GM08714 (cell line): ENCODE measurements around the gene KCNT1.

ENCODE experiments used
- H3K4me3 ChIP-seq: fragments of 200-500 bp; sonication (Bioruptor generic); 2 replicates; pipeline ENCODE4 v1.5.1; 2014; ENCODE audit warnings: mild to moderate bottlenecking, low read length, inconsistent platforms
- ZNF274 ChIP-seq: IDR thresholded peaks from 2 replicates; pipeline ENCODE4 v1.6.1; 2012; ENCODE audit warnings: mild to moderate bottlenecking, low read depth, low read length

The KCNT1 gene

DNA sequence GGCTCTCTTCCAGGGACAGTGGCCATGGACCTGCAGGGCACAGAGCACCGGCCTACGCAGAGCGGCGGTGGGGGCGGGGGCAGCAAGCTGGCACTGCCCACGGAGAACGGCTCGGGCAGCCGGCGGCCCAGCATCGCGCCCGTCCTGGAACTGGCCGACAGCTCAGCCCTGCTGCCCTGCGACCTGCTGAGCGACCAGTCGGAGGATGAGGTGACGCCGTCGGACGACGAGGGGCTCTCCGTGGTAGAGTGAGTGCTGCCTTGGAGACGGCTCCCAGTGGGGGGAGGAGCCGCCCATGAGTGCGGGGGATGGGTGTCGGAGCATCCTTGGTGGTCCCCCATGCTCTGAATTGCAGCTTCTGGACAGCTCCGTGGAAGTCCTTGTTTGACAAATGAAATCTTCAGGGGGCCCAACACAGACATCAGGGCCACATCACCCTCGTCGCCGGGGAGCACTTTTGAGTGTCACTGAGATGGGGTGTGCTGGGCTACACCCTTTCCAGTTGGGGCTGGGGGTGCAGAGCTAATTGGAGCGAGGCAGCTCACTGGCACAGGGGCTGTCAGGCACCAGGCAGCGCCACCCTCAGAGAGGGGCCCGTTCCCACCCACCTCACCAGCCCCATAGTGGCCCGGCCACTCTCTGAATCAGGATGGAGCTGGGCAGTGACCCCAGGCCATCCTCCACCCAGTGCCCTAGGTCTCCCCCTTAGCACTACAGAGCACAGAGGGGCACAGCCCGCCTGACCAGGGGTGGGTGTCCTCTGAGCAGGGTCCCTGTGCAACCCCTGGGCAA is 70.9 kb downstream of the KCNT1 start:
- H3K4me3 ChIP-seq = no peak overlapping the region
- no peak for TF ChIP-seq ZNF274

DNA sequence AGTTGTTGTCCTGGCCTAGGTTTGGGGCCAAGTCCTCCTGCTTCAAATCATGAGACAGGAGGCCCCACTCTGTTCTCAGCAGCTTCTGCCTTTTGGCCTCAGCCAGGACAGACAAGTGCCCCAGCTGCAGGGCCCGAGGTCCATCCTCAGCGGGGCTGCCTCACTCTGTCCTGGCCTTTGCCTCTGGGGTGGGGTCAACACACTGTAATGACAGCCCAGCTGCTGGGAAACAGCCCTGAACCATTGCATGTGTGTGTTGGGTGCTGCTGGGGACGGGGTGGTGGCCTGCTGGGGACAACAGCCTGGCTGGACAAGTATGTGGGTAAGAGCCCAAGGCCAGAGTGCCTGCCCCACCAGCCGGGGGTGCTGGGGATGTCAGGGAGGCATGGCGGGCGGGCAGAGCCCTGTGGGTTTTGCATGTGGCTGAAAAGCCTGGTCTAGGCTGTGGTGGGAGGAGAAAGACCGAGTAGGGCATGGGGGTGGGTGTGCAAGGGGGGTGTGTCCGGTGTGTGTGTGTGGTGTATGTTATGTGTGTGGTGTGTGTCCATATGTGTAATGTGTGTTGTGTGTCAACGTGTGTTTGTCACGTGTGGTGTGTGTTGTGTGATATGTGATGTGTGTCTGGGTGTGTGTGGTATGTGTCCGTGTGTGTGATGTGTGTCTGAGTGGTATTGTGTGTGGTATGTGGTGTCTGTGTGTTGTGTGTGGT is 71.7 kb downstream of the KCNT1 start:
- no peak for TF ChIP-seq ZNF274
- no peak overlapping the region for H3K4me3 ChIP-seq

DNA sequence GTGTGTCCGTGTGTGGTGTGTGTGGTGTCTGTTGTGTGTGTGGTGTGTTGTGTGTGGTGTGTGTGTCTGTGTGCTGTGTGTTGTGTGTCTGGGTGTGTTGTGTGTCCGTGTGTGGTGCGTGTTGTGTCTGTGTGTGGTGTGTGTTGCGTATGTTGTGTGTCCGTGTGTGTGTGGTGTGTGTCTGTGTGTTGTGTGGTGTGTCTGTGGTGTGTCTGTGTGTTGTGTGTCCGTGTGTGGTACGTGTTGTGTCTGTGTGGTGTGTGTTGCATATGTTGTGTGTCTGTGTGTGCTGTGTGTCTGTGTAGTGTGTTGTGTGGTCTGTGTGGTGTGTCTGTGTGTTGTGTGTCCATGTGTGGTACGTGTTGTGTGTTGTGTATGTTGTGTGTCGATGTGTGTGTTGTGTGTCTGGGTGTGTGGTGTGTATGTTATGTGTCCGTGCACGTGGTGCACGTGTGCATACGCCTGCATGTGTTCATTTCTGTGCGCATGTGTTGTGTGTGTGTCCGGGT is 72.3 kb downstream of the KCNT1 start:
- H3K4me3 ChIP-seq = no peak overlapping the region
- TF ChIP-seq ZNF274 = no peak

DNA sequence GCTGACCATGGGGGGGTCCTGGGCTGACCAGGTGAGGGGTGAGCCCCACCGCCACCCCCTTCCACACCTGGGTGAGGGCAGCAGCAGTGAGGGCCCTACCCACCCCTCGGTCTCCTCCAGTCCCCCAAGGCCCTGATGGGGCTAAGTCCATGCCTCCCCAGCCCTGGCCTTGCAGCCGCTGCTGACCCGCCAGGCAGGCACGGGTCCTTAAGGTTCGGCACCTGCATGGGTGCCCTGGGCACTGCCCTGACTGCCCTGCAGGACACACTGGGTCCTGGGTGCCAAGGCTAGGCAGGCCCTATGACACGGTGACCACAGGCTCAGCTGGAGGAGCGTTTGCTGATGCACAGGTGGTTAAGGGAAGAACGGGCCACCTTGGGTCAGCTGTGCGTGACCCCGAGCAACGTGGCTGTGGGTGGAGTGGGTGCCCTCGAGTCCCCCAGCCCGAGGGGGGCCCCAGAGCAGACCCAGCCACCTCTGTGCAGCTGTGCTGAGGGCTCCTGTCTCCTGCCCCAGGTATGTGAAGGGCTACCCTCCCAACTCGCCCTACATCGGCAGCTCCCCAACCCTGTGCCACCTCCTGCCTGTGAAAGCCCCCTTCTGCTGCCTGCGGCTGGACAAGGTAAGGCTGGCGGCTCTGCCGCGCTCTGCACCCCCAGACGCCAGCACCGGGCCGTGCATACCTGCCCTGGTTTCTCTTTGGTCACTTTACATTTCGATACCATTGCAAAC is 73.0 kb downstream of the KCNT1 start:
- TF ChIP-seq ZNF274 = no peak

DNA sequence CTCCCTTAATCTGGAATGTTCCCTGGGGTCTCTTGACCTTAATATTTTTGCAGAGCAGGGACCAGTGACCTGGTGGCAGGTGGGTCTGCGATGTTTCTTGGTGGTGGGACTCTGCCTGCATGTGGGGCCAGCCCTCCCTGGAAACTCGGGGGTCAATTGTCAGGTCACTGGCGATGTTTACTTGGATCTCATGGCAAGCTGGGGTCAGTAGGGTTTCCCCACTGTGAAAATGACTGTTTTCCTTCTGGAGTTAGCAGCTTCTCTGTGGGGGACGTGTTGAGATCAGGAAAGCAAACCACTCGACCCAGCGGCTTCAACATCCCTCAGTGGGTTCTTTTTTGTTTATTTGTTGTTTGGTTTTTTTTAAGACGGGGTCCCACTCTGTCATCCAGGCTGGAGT is 73.9 kb downstream of the KCNT1 start:
- no peak for TF ChIP-seq ZNF274

More for the DNA sequence above, 73.0 kb downstream of the KCNT1 start:
- no peak overlapping the region for H3K4me3 ChIP-seq

DNA sequence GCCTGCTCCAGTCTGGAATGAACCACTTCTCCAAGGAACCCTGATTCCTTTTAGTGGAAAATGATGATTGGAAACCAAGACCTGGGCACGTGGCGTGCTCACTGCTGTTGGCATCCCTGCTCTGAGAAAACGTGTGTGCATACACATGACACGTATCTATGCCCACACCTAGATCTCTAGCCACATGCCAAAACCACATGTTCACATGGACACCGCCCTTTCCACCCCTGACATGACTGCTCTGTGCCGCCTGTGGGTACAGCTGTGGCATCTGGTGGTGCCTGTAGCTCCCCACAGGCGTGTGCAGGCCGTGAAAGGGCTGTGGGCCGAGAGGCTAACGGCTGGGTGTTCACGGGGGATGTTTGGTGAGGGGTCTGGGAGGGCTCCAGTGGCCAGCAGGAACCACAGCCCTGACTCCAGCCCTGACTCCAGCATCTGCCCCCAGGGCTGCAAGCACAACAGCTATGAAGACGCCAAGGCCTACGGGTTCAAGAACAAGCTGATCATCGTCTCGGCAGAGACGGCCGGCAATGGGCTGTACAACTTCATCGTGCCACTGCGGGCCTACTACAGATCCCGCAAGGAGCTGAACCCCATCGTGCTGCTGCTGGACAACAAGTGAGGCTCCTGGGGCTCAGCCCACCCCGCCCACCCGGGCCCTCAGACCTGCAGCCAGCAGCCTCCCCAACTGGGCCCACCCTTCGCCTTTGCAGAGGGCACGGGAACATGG is 75.1 kb downstream of the KCNT1 start:
- H3K4me3 ChIP-seq = no peak overlapping the region
- no peak for TF ChIP-seq ZNF274

More for the DNA sequence above, 73.9 kb downstream of the KCNT1 start:
- H3K4me3 ChIP-seq = no peak overlapping the region

DNA sequence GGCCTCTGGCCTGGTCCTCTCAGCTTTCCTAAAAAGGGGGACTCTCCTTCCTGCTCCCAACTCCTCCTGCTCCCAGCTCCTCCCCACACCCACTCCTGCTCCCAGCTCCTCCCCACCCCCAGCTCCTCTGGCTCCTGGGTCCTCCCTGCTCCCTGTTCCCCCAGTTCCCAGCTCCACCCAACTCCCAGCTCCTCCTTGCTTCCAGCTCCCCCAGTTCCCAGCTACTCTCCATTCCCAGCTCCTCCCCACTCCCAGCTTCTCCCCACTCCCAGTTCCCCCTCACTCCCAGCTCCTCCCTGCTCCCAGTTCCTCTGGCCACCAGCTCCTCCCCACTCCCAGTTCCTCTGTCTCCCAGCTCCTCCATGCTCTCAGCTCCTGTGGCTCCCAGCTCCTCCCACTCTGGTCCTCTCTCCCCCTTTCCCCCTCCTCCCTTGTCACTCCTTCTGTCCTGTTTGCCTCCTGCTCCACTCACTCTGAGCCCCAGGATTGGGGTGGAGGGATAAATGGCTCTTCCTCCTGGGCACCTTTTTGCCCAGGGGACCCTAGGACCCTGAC is 75.7 kb downstream of the KCNT1 start:
- H3K4me3 ChIP-seq = no peak overlapping the region
- TF ChIP-seq ZNF274 = no peak

DNA sequence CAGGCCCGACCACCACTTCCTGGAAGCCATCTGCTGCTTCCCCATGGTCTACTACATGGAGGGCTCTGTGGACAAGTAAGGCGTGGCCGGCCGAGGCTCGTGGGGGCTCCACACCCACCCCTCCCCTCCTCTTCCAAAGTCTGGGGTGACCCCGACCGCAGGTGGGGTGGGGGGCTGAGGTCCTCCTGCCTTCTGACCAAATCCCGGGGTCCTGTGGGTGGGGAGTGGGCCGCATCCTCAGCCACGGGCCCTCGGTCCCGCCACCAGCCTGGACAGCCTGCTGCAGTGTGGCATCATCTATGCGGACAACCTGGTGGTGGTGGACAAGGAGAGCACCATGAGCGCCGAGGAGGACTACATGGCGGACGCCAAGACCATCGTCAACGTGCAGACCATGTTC is 76.4 kb downstream of the KCNT1 start:
- no peak for TF ChIP-seq ZNF274
- no peak overlapping the region for H3K4me3 ChIP-seq

DNA sequence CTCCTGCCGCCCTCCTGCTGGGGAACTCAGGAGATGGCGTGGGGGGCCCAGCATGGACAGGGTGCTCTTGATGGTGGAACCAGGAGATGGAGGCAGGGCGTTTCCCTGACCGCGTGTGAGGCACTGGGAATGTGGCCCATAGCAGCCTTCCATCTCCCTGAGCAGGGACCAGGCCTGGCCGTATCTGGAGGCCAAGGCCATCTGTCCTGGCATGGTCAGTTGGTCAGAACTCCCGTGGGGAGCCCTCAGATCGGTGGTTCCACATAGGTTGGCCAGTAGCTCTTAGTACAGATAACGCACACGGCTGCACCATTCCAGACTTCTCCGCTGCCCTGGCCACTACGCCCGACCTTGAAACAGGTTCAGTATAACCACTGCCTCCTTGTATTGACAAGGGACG is 77.6 kb downstream of the KCNT1 start:
- H3K4me3 ChIP-seq = no peak overlapping the region
- TF ChIP-seq ZNF274 = no peak

DNA sequence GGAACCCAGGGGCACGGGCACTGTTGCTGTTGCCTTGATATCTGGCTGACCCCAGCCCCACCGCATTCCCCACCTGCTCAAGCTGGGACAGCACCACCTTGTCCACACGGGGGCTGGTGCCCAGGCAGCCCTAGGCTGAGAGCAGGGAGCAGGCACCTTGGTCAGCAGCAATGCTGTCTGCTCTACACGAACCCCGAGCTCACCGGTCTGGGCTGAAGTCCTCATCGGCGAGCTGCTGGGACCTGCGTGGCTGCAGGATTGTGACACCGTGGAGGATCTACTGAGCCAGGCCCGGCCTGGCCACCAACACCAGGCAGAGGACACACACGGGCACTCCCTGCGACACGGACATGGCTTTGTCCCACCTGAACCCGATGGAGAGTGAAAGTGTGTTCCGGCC is 78.1 kb downstream of the KCNT1 start:
- TF ChIP-seq ZNF274 = no peak
- H3K4me3 ChIP-seq = no peak overlapping the region

DNA sequence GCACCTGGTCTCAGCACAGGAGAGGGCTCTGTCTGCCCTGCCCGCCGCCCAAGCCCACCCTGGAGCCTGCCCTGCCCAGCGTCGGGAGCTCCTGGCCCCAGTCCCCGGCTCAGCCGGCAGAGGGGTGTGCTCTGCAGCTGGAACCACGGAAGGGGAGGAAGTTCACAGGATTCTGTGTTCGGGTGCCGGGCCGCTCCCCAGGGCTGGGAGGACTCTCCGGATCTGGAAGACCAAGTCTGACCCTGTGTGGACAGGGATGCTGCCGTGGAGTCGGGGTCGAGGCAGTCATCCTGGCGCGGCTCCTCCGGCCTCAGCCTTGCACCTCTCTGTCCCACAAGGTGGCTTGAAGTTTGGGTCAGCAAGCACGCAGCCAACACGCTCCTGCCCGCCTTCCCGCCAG is 78.6 kb downstream of the KCNT1 start:
- no peak for TF ChIP-seq ZNF274
- H3K4me3 ChIP-seq = no peak overlapping the region

DNA sequence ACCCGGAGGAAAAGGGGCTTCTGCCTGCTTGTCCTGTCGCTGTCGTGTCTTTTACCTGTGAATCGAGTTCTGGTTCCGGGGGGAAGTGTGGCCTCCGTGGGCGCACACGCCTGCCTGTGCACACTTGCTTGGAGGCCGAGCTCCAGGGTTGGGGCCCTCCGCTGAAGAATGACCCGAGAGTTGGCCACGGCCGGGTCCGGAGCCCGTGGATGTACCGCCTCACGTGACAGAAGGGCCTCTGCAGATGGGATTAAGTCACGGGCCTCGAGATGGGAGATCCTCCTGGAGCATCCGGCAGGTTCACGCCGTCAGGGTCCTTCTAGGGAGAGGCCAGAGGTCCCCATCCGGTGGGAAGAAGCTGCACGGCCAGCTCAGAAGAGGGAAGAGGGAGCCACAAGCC is 81.0 kb downstream of the KCNT1 start:
- H3K4me3 ChIP-seq = no peak overlapping the region
- TF ChIP-seq ZNF274 = no peak

DNA sequence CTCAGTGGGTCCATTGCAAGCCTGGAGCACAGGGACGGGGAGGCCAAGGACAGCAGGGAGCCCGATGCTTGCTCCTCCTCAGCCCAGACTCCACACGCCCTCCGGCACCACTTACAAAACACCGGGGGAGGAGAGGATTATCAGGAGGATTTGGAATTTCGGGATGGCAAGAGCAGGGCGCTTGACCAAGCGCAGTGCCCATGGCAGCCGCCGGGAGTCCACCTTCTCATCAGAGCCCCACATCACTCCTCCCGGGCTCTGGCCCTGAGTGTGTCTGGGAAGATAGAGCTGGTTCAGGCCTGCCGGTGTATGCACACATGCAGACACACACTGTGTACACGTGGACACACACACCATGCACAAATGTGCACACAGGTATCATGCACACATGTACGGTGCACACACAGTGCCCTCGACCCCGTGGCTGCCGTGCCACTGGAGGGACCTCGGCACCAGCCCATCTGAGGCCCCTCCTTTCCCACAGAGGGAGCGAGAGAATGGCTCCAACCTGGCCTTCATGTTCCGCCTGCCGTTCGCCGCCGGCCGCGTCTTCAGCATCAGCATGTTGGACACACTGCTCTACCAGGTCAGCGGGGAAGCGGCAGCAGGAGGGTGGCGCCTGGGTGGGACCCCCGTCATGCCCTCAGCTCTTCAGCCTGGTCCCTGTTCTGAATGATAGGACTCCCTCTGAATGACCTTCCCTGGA is 81.7 kb downstream of the KCNT1 start:
- TF ChIP-seq ZNF274 = no peak
- H3K4me3 ChIP-seq = no peak overlapping the region
